CD8-positive, alpha-beta memory T cell (primary cell): ENCODE measurements around the gene MAP2K3. TPM values are rescaled to one million over a fixed set of nuclear protein-coding genes. Genes with fewer than 3 reads are reported as not detected.

Source experiments
- CTCF ChIA-PET: fragments of 350-600 bp; sonication (Branson Sonifier 250); formaldehyde crosslinking; loops from one replicate; lab custom pipeline; 2021; ENCODE audit warnings: antibody characterized with exemption; lab: Charles Lee
- POLR2A ChIA-PET: fragments of 350-600 bp; sonication (Branson Sonifier 250); formaldehyde crosslinking; loops from one replicate; lab custom pipeline; 2021; ENCODE audit warnings: antibody characterized with exemption; lab: Charles Lee
- DNase-seq, 5 donors: peaks; one replicate each; pipeline versions ENCODE4 v3.0.0 to v3.0.0-alpha.2; 2020 to 2022; ENCODE audit warnings: mixed read lengths in 1 of 5
- H3K27ac ChIP-seq: one replicate; pipeline ENCODE4 v1.7.0; 2013; ENCODE audit warnings: low read depth, mild to moderate bottlenecking, low read length, moderate library complexity
- H3K27me3 ChIP-seq: 2 replicates; pipeline ENCODE4 v1.7.0; 2013; ENCODE audit warnings: low read length, mild to moderate bottlenecking; ENCODE audit not compliant: insufficient read depth, poor library complexity, severe bottlenecking
- H3K36me3 ChIP-seq: 2 replicates; pipeline ENCODE4 v1.7.0; 2013; ENCODE audit warnings: mild to moderate bottlenecking, low read length, moderate library complexity; ENCODE audit not compliant: insufficient read depth
- H3K4me1 ChIP-seq: 2 replicates; pipeline ENCODE4 v1.7.0; 2013; ENCODE audit warnings: mild to moderate bottlenecking, low read length, moderate library complexity; ENCODE audit not compliant: insufficient read depth
- H3K4me3 ChIP-seq: 2 replicates; pipeline ENCODE4 v1.7.0; 2013; ENCODE audit warnings: mild to moderate bottlenecking, low read length
- H3K9me3 ChIP-seq: 2 replicates; pipeline ENCODE4 v1.7.0; 2013; ENCODE audit warnings: mild to moderate bottlenecking, low read length
- H3K27ac Mint-ChIP-seq, 8 donors: one replicate each; pipeline ENCODE4 v1.8.0; 2020 to 2021; ENCODE audit warnings: mixed read lengths in 8 of 8, mild to moderate bottlenecking in 6 of 8, inconsistent platforms in 3 of 8, moderate library complexity in 3 of 8
- H3K27me3 Mint-ChIP-seq, 2 donors: one replicate each; pipeline ENCODE4 v1.8.0; 2020 to 2021; ENCODE audit warnings: mixed read lengths in 2 of 2, mild to moderate bottlenecking in 1 of 2, moderate library complexity in 1 of 2
- H3K36me3 Mint-ChIP-seq, 3 donors: one replicate each; pipeline ENCODE4 v1.8.0; 2020 to 2021; ENCODE audit warnings: mixed read lengths in 3 of 3, inconsistent platforms in 1 of 3, mild to moderate bottlenecking in 1 of 3
- H3K4me1 Mint-ChIP-seq, 3 donors: one replicate each; pipeline ENCODE4 v1.8.0; 2020 to 2021; ENCODE audit warnings: mixed read lengths in 3 of 3, inconsistent platforms in 1 of 3, mild to moderate bottlenecking in 1 of 3
- H3K4me3 Mint-ChIP-seq, 7 donors: one replicate each; pipeline ENCODE4 v1.8.0; 2020 to 2021; ENCODE audit warnings: mixed read lengths in 7 of 7, mild to moderate bottlenecking in 6 of 7, moderate library complexity in 4 of 7, inconsistent platforms in 2 of 7
- H3K9me3 Mint-ChIP-seq, 5 donors: one replicate each; pipeline ENCODE4 v1.8.0; 2020 to 2022; ENCODE audit warnings: mixed read lengths in 5 of 5, mild to moderate bottlenecking in 3 of 5, moderate library complexity in 2 of 5, inconsistent platforms in 1 of 5
- polyA plus RNA-seq: library from polyadenylated mRNA; unstranded; fragments of 300-500 nt; fragmentation: Illumina TruSeq; gene quantifications from one replicate; pipeline ENCODE4 v1.2.3, GENCODE V29; 2021
- total RNA-seq, 2 experiments: library from RNA; stranded (reverse); gene quantifications; one replicate each; pipeline ENCODE4 v1.2.3, GENCODE V29; 2021

Gene MAP2K3
- total and polyA plus RNA-seq, 3 experiments from 2014 or later = 99.8 to 150 (median 139) TPM

- CTCF ChIA-PET = interaction anchor here (0.6 to 3.1 kb wide), 14 partner anchors 9 to 248 kb away, joined by 3 to 38 read pairs (median 4); partner anchors contain the start of gene NATD1
- no peak overlapping the region for H3K27ac ChIP-seq
- Mint-ChIP-seq H3K9me3 (no peaks in the 10 kb centered on the region), H3K4me1 (peaks cover 41 to 58% (median 45%) of the 10 kb centered on the region in 3 donors), H3K27me3 (peaks cover 0 to 3% of the 10 kb centered on the region in 2 donors), H3K4me3 (peak overlapping the region in 1 of 7 donors; percentile 25), H3K27ac (peak overlapping the region in 3 of 8 donors; percentile 45 to 90 (median 66)), H3K36me3 (peaks cover 0 to 1% (median 0%) of the 10 kb centered on the region in 3 donors)
- H3K36me3 ChIP-seq = no peaks in the 10 kb centered on the region
- POLR2A ChIA-PET = no interaction called here
- no peaks in the 10 kb centered on the region for H3K9me3 ChIP-seq
- peaks cover 54% of the 10 kb centered on the region for H3K4me1 ChIP-seq
- no peak overlapping the region for H3K4me3 ChIP-seq
- H3K27me3 ChIP-seq = no peaks in the 10 kb centered on the region
- DNase-seq = no peak
These were observed 5.3 kb upstream of the MAP2K3 start for GRCh38 chr17:21279198-21279535.

- H3K9me3 ChIP-seq = no peaks in the 10 kb centered on the region
- no peak overlapping the region for H3K27ac ChIP-seq
- peaks cover 0 to 5% (median 0%) of the 10 kb centered on the region in 3 donors for H3K36me3 Mint-ChIP-seq
- no peak for DNase-seq
- peak overlapping the region in 6 of 8 donors; percentile 66 to 94 (median 80) for H3K27ac Mint-ChIP-seq
- peak overlapping the region in 2 of 7 donors; percentile 12 to 60 for H3K4me3 Mint-ChIP-seq
- H3K9me3 Mint-ChIP-seq = no peaks in the 10 kb centered on the region
- ChIA-PET CTCF (interaction anchor here (0.6 to 3.1 kb wide), 18 partner anchors 9 to 236 kb away, joined by 3 to 38 read pairs (median 4); partner anchors contain the start of gene NATD1), POLR2A (no interaction called here)
- peaks cover 0 to 3% of the 10 kb centered on the region in 2 donors for H3K27me3 Mint-ChIP-seq
- H3K36me3 ChIP-seq = no peaks in the 10 kb centered on the region
- no peaks in the 10 kb centered on the region for H3K27me3 ChIP-seq
- H3K4me1 ChIP-seq = peaks cover 54% of the 10 kb centered on the region
- H3K4me1 Mint-ChIP-seq = peaks cover 41 to 58% (median 45%) of the 10 kb centered on the region in 3 donors
- no peak overlapping the region for H3K4me3 ChIP-seq
These were observed 4.9 kb upstream of the MAP2K3 start for GRCh38 chr17:21279582-21279981.

GRCh38 chr17:21280081-21280518 is 4.4 kb upstream of the MAP2K3 start:
- no peaks in the 10 kb centered on the region for H3K9me3 Mint-ChIP-seq
- peak overlapping the region in 7 of 8 donors; percentile 62 to 94 (median 77) for H3K27ac Mint-ChIP-seq
- peaks cover 0 to 8% (median 0%) of the 10 kb centered on the region in 3 donors for H3K36me3 Mint-ChIP-seq
- H3K36me3 ChIP-seq = no peaks in the 10 kb centered on the region
- H3K27ac ChIP-seq = no peak overlapping the region
- no peaks in the 10 kb centered on the region for H3K9me3 ChIP-seq
- DNase-seq = peak; percentile 78 to 90 (median 82)
- ChIA-PET POLR2A (no interaction called here), CTCF (interaction anchor here (0.7 to 3.1 kb wide), 17 partner anchors 8 to 237 kb away, joined by 3 to 38 read pairs (median 4); partner anchors contain the start of gene NATD1)
- H3K4me3 Mint-ChIP-seq = peak overlapping the region in 3 of 7 donors; percentile 12 to 60 (median 60)
- no peak overlapping the region for H3K4me3 ChIP-seq
- H3K4me1 Mint-ChIP-seq = peaks cover 37 to 55% (median 43%) of the 10 kb centered on the region in 3 donors
- H3K27me3 Mint-ChIP-seq = peaks cover 0 to 3% of the 10 kb centered on the region in 2 donors
- peaks cover 53% of the 10 kb centered on the region for H3K4me1 ChIP-seq
- H3K27me3 ChIP-seq = no peaks in the 10 kb centered on the region

- Histone ChIP-seq H3K4me1 (peaks cover 52% of the 10 kb centered on the region), H3K36me3 (no peaks in the 10 kb centered on the region), H3K27ac (no peak overlapping the region), H3K9me3 (no peaks in the 10 kb centered on the region), H3K27me3 (no peaks in the 10 kb centered on the region), H3K4me3 (no peak overlapping the region)
- Mint-ChIP-seq H3K27ac (peak overlapping the region in 4 of 8 donors; percentile 85 to 99 (median 92)), H3K36me3 (peaks cover 0 to 20% (median 0%) of the 10 kb centered on the region in 3 donors), H3K4me3 (peak overlapping the region; percentile 40 to 98 (median 79)), H3K27me3 (peaks cover 0 to 1% of the 10 kb centered on the region in 2 donors), H3K9me3 (no peaks in the 10 kb centered on the region), H3K4me1 (peaks cover 48 to 58% (median 48%) of the 10 kb centered on the region in 3 donors)
- no peak for DNase-seq
- POLR2A ChIA-PET = no interaction called here
- CTCF ChIA-PET = interaction anchor here (3.0 kb wide), 1 partner anchor 231 kb away, joined by 29 read pairs; no protein-coding TSS in a partner anchor
These were observed 2.3 kb upstream of the MAP2K3 start for GRCh38 chr17:21282231-21282630.

GRCh38 chr17:21282850-21283249 is 1.7 kb upstream of the MAP2K3 start:
- peaks cover 52% of the 10 kb centered on the region for H3K4me1 ChIP-seq
- POLR2A ChIA-PET = no interaction called here

GRCh38 chr17:21283482-21284318 is 811 bp upstream of the MAP2K3 start:
- ChIA-PET CTCF (interaction anchor here (0.8 to 3.0 kb wide), 3 partner anchors 15 to 229 kb away, joined by 3 to 29 read pairs (median 3); no protein-coding TSS in a partner anchor), POLR2A (interaction anchor here (0.6 to 0.9 kb wide), 2 partner anchors 30 to 240 kb away, joined by 3 to 5 read pairs; partner anchors contain the start of gene NATD1)
- peaks cover 53% of the 10 kb centered on the region for H3K4me1 ChIP-seq
- no peaks in the 10 kb centered on the region for H3K27me3 ChIP-seq
- H3K9me3 ChIP-seq = no peaks in the 10 kb centered on the region
- Mint-ChIP-seq H3K27ac (peak overlapping the region; percentile 96 to 100 (median 99)), H3K4me1 (peaks cover 53 to 64% (median 56%) of the 10 kb centered on the region in 3 donors), H3K4me3 (peak overlapping the region; percentile 93 to 98 (median 97)), H3K27me3 (peaks cover 0 to 1% of the 10 kb centered on the region in 2 donors), H3K9me3 (no peaks in the 10 kb centered on the region), H3K36me3 (peaks cover 0 to 20% (median 0%) of the 10 kb centered on the region in 3 donors)
- peak overlapping the region; percentile 81 for H3K27ac ChIP-seq
- peak overlapping the region; percentile 63 for H3K4me3 ChIP-seq
- no peaks in the 10 kb centered on the region for H3K36me3 ChIP-seq
- peak in 1 of 5 donors; percentile 49 for DNase-seq

More at GRCh38 chr17:21282850-21283249, 1.7 kb upstream of the MAP2K3 start:
- Mint-ChIP-seq H3K27ac (peak overlapping the region in 6 of 8 donors; percentile 71 to 99 (median 92)), H3K27me3 (peaks cover 0 to 1% of the 10 kb centered on the region in 2 donors), H3K4me1 (peaks cover 51 to 62% (median 54%) of the 10 kb centered on the region in 3 donors), H3K9me3 (no peaks in the 10 kb centered on the region), H3K4me3 (peak overlapping the region; percentile 65 to 98 (median 87)), H3K36me3 (peaks cover 0 to 20% (median 0%) of the 10 kb centered on the region in 3 donors)
- CTCF ChIA-PET = interaction anchor here (3.0 kb wide), 1 partner anchor 230 kb away, joined by 29 read pairs; no protein-coding TSS in a partner anchor
- no peak overlapping the region for H3K27ac ChIP-seq
- no peak for DNase-seq
- no peaks in the 10 kb centered on the region for H3K36me3 ChIP-seq
- no peaks in the 10 kb centered on the region for H3K27me3 ChIP-seq
- H3K4me3 ChIP-seq = no peak overlapping the region
- H3K9me3 ChIP-seq = no peaks in the 10 kb centered on the region

GRCh38 chr17:21285164-21286065 is 904 bp downstream of the MAP2K3 start:
- H3K9me3 ChIP-seq = no peaks in the 10 kb centered on the region
- H3K9me3 Mint-ChIP-seq = peaks cover 0 to under 1% (median 0%) of the 10 kb centered on the region in 5 donors
- H3K4me1 Mint-ChIP-seq = peaks cover 43 to 61% (median 45%) of the 10 kb centered on the region in 3 donors
- no peaks in the 10 kb centered on the region for H3K27me3 ChIP-seq
- ChIA-PET CTCF (interaction anchor here (1.7 to 3.9 kb wide), 2 partner anchors 9 to 228 kb away, joined by 4 to 25 read pairs; no protein-coding TSS in a partner anchor), POLR2A (interaction anchor here (0.7 kb wide), 1 partner anchor 243 kb away, joined by 4 read pairs; the partner anchor contains the start of gene USP22)
- peak overlapping the region; percentile 81 for H3K4me3 ChIP-seq
- H3K36me3 ChIP-seq = no peaks in the 10 kb centered on the region
- peak overlapping the region; percentile 93 to 98 (median 97) for H3K4me3 Mint-ChIP-seq
- DNase-seq = peak in 1 of 5 donors; percentile 25
- peaks cover 0 to 1% of the 10 kb centered on the region in 2 donors for H3K27me3 Mint-ChIP-seq
- peaks cover 0 to 20% (median 0%) of the 10 kb centered on the region in 3 donors for H3K36me3 Mint-ChIP-seq
- H3K4me1 ChIP-seq = peaks cover 46% of the 10 kb centered on the region
- H3K27ac Mint-ChIP-seq = peak overlapping the region; percentile 96 to 100 (median 99)
- H3K27ac ChIP-seq = peak overlapping the region; percentile 81
